RPMI7951 (cell line): ENCODE data around the gene TSHZ2. TPM values are rescaled to one million over a fixed set of nuclear protein-coding genes. Genes with fewer than 3 reads are reported as not detected.
A peak's percentile ranks its signal among the peaks of the same experiment; 100 is the strongest.

ENCODE experiments used
- DNase-seq: peaks from one replicate; pipeline ENCODE4 v3.0.0-alpha.2; 2012; ENCODE audit warnings: low read depth
- total RNA-seq: library from RNA; depleted of rRNA; stranded (reverse); fragments of >200 nt; shearing (Covaris generic); gene quantifications from 2 replicates; pipeline ENCODE4 v1.2.3, GENCODE V29; 2014

TSHZ2 gene
- total RNA-seq, 1 experiment from 2014 or later: 0.12 TPM

DNA sequence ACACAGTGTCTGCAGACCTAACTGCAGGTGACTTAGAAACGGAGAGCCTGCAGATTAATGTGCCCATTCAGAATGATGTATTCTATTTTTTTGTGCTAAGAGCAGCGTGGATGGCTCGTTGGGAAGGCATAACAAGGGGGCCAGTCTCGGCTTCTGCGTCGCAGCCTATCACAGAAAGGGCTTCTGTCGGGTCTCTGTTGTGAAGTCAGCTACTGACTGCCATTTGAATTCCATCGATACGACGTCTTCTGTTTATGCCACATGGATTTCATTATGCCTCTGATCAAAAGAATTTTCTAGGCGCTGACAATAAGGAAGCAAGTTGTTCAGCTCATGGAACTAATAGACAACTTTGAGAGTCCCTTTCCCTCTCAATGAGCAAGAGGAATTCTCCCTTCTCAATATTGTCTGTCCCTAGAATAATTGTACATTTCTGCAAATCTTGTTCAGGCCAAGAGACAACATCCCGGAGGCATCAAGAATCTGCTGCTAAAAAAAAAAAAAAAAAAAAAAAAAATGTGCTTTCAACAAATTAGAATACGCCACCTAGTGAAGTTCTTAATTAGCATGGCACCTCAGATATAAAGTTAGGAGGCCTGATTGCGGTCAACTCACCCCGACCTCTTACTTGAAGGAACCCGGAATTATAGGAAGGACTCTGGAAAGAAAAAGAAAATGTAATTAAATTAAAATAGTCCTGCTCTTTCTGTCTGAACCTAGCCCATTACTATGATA lies 223.9 kb downstream of the TSHZ2 start:
- no peak for DNase-seq

DNA sequence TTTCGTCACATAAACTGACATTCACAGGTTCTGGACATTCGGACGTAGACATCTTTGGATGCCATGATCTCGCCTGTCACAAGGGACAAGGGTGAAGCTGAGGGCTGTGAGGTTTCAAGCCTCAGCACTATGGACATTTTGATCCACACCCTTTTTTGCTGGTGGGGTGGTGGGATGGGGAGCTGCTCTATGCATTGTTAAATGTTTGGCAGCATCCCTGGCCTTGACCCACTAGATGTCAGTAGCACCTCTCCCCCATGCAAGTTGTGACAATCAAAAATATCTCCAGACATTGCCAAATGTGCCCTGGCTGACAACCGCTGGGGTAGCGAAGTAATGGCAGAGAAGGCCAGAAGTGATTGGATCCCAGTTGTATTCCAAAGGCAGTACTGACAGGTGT lies 229.4 kb downstream of the TSHZ2 start:
- DNase-seq: no peak

DNA sequence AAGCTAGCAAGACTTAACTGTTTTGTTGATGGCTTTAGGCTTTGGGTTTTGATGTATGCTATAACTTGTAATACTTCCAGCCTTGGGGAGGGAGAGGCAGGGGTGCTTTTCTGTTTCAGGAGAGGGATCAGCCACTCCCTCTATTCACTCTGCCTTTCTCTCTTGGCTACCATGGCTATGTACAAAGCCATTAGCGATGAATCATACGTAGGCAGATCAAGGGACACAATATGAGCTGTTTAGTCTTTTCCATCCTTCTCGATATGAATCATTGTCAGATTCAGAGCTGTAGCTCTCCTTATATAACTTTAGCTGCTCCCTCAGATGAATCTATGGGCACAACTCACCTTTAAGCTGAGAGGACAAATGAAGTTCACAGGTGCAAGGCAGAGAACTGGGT lies 230.6 kb downstream of the TSHZ2 start:
- peak; percentile 14 for DNase-seq

DNA sequence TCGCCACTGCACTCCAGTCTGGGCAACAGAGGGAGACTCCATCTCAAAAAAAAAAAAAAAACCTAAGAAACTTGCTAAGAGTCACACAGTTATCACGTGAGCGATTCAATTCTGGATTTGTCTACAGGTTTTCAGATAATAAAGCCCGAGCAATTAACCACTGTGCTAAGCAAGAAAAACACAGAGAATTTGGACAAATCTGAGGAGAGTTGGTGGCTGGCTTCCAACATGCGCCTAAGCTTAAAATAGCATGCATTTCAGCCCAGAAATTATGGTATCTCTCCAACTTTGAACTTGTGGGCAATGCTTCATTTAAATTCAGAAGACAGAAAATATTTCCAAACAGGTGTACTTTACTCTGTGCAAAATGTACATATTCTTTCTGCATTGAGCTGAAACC lies 232.9 kb downstream of the TSHZ2 start:
- no peak for DNase-seq

DNA sequence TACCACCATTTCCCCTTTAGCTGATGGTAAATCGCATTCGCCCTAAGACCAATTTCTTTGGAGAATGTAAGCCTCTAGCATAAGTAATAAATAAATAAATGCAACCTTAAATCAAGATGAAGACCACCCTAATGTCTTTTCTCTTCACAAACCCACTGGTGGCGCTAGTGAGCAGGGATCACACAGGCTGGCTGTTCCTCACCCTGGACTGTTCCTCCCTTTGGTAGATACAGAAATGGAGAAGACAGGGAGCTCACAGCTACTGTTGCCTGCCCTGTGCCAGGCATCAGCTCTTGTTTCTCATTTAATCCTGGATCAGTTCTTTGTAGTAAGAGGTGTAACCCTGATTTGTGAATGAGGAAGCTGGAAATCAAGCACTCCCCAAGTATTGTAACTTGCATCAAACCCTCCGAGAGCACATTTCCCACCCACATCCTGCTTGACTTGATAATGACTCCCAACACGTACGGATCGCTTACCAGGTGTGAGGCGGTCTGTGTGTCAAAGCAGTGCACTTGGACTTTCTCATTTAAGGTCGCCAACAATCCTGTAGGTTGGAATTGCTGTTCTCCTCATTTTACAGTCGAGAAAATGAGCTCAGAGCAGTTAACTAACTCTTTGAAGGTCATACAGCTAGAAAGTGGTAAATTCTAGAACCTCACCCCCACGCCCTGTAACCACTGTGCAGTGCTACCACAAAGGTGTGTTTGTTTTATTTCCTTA lies 236.1 kb downstream of the TSHZ2 start:
- DNase-seq: no peak

DNA sequence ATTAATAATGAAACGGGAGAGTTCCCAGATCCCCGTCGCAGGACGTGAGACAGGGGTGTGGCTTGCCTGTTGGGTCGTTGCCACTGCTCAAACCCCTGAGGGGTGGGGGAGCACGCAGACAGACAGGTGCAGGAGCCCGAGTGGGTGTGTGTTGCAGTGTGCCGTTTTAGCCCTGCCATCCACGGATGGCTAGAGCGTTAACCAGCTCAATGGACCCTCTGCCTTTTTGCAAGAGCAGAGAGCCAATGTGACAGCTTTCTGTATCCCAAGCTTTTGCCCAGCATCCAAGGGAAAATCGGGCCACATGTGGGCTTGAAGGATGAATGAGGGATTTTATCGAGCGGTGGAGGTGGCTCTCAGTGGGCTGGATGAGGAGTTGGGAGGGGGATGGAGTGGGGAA lies 237.9 kb downstream of the TSHZ2 start:
- DNase-seq: no peak

DNA sequence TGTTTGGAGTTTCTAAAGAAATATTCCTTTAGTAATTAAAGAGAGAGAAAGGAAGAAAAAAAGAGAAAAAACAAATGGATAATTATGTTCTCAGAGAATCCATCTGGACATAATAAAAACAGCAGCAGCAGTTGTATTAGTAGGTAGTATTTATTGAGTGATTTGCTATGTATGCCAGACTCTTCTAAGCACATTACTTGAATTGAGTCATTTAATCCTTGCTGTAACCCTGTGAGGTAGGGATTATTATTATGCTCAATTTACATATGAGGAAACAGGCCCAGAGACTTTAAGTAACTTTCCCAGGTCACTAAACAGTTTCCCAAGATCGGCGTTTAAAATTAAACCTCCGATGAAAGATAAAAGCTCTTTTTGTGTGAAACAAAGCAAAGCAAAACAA lies 238.8 kb downstream of the TSHZ2 start:
- no peak for DNase-seq

DNA sequence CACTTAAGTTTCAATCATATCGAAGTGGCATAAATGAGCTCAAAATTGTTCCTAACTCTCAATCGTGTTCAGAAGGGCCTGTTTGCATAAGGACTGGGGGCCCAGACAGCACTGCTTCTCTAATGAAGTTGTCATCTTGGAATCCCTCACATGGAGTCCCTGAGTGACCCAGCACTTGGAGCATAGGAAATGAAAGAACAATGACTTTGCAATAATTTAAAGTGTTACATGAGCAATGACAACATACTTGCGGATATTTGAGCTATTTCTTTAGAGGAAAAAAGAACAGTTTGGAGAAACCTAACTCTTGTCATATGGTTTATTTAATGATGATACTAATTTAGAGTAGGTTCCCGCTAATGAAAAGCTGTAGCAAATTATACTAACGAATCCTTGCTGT lies 239.9 kb downstream of the TSHZ2 start:
- DNase-seq: no peak

DNA sequence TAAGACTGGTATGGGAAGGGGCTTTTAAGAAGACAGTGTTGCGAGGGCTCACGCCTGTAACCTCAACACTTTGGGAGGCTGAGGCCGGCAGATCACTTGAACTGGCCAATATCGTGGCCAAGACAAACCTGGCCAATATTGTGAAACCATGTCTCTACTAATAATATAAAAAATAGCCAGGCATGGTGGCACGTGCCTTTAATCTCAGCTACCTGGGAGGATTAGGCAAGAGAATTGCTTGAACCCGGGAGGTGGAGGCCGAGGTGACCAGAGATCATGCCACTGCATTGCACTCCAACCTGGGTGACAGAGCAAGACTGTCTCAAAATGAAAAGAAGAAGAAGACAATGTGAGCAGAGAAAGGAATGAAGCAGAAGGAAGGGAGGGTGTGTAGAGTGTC lies 242.2 kb downstream of the TSHZ2 start:
- no peak for DNase-seq

DNA sequence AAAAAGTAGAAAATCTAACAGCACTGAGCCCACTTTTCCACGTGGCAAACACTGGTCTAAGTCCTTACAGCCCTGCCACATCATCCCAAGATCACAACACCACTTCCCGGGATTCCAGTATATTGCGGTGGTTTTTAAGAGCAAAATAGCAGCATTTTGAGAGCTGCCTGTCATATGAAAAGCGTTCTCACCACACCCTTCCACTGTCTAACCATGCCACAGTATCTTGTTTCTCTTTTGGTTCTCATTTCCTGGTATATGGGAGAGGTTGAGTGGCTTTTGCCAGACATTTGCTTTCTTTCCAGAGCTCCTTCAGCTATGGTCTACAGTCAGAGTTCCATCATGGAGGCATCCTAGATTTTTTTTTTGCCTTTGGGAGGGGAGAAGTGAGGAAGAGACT lies 243.0 kb downstream of the TSHZ2 start:
- no peak for DNase-seq

DNA sequence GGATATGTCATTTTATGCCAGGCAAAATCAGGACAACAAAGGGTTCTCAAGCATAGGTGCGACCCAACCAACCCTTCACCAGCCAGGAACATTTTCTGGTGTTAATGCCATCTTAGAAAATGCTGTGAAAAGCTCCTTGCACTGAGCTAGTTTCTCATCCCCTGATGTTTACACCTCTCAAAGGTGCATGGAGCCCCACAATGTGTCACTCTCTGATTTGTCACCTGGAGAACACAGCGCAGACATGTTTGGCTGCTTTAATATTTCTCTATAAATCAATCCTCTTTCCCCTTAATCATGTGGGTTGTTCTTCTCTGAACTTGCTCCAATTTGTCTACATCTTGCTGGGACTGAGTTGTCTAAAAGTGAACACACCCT lies 244.3 kb downstream of the TSHZ2 start:
- DNase-seq: no peak

DNA sequence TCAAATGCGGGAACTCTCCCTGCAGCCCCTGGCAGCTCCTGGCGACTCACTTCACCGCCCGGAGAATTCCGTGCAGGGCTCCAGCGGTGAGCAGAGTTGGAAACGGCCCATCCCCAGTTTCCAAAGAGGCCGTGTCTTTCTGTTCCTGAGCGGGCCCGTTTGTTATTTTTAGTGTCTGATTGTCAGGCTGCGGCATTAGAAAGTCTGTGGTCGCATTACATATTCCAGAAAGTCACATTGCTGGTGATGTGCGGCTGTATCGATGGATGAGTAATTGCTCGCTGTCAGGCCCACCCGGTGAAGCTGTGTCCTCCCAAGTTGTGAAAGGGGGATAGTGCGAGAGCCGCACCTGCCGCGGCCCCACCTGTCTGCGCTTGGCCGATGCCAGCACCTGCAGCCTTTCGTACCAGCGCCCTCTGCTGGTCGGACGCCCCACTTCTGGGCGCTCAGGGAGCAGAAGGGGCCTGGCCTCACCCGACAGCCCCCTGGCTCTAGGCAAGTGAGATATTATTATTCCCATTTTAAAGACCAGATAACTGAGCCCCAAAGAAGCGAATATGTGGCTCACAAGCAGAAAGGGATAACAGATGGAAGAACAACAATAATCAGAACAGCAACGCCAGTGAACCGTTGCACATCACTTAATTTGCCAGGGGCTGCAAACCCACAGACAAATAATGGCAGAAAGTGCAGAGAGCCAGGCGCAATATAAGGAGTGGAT lies 244.9 kb downstream of the TSHZ2 start:
- peak; percentile 22 for DNase-seq

DNA sequence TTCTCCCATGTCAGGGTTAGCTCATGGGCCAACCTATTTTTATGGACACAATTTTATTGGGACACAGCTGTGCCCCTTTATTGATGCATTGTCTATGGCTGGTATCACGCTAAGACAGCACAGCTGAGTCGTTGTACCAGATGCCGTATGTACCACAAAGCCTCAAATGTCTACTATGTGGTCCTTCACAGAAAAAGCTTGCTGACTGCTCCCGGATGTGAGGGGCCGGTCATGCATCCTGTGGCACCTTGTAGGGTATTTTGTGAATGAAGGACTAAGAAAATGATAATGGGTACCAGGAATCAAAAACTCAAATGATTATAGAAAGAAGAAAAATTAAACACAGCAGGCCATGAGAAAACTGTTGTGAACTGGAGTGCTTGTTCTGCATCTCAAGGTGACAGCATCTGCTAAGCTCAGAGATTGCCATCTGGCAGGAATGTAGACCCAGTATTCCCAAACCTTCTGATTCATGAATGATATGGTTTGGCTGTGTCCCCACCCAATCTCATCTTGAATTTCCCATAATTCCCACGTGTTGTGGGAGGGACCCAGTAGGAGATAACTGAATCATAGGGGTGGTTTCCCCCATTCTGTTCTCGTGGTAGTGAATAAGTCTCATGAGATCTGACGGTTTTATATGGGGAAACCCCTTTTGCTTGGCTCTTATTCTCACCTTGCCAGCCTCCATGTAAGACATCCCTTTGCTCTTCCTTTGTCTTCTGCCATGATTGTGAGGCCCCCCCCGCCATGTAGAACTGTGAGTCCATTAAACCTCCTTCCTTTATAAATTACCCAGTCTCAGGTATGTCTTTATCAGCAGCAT lies 248.5 kb downstream of the TSHZ2 start:
- DNase-seq: no peak

DNA sequence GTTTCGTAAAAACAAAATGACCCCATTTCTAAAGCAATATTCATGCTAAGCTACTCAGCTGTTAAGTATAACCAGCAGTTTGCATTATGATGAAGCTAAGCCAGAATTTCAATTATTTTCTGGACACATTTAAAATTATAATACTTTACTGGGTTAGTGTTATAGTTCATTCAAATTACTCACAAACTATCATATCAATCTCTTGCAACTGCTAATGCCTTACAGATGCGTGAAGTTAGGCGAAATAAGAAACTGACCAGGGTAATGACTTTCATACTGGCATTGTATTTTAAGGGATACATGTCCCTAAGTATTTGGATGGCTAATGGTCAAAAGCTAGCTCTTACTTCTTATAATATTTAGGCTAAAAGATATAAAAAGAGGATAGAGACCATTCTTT lies 249.6 kb downstream of the TSHZ2 start:
- no peak for DNase-seq

DNA sequence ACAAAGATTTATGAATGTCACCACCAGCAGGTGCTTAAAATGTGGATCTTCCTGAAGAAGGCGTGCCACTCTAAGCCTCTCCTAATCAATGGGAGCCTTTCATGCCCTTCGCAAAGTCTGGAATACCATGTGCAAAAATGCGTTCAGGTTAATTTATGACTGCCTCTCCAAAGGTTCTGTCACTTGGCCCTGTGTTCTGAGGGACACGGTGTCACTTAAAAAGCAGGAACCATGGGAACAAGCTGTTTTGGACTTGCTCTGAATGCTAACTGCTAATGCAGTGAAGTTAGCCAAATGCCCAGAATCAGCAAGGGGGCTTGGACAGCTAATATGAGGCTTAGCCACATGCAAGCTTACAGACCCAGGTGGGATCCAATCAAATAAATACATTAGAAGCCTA lies 250.3 kb downstream of the TSHZ2 start:
- DNase-seq: no peak

DNA sequence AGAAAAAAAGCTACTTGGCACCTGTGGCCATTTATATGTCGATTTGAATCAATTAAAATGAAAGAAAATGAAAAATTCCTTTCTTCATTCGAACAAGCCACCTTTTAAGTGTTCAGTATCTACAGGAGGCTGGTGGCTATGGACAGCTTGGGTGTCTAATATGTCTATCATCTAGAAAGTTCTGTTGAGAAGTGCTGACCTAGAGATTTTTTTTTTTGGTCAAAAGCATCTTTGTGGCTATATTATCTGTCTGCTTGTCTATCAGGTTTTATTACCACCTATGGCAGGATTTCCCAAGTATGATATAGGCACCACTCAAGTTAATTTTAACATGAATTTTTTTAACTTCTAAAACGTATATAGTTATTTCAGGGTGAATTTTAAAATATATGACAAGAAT lies 250.8 kb downstream of the TSHZ2 start:
- DNase-seq: no peak

DNA sequence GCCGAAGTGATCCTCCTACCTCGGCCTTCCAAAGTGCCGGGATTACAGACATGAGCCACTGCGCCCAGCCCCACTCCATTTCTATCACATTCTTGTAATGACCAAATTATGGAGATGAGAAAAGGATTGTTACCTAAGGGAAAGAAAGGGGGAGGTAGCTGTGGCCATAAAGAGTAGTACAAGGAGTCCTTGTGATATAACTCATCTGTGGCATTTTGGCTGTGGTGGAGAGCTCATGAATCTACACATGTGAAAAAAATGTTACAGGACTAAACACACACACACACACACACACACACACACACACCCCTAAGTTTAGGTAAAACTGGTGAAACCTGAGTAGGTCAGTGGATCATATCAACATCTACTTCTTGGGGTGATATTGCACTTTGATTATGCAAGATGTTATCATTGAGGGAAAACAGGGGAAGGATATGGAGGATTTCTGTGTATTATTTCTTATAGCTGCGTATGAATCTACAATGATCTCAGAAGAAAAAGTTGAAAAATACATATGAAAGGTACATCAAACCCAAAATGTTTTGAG lies 251.5 kb downstream of the TSHZ2 start:
- no peak for DNase-seq

DNA sequence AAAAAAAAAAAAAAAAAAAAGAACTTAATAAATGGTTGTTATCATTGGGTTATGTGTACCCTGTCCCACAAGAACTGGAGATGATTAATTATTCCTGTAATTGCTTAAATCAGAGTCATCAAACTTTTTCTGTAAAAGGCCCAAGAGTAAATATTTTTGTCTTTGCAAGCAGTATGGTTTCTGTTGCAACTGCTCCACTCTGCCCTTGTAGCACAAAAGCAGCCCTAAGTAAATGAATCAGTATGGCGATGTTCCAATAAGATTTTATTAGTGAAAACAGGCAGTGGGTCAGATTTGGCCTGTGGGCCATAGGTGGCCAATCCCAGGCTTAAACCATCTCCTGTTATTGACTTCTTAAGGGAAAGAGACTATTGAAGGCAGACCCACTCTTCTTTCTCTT lies 252.7 kb downstream of the TSHZ2 start:
- DNase-seq: no peak

DNA sequence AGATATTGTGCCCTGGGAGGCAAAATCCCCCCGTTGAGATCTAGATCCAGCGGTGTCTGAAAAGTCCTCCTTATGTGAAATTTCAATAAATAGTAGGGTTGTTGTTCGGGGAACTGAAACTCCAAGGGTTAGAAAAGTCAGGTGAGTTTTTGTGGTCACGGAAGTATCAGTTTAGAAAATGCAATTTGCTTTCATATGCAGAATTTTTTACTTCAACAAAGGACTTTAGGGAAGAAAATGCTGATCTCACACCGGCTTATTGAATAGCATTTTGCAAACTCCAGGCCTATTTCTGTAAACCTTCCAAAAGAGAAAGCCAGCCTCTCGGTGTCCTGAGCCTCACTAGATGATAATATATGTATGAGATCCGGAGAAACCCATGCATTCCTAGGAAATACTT lies 254.7 kb downstream of the TSHZ2 start:
- DNase-seq: no peak

DNA sequence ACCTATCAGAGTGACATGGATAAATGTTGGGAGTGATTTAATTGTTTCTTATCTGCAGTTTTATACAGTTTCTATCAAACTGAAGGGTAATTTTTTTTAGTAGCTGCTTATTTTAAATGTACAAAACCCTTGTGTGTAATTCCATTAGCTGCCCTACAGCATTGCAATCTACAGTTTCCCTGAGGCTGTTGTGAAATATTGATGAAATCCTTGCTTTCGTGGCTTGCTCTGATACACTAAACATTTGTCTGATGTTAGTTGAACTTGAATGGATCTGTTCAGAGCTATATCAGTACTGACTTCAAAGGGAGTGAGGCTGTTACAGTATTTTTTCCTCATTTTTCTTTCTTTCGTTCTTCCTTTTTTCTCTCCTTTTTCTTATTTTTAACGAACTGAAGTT lies 255.4 kb downstream of the TSHZ2 start:
- DNase-seq: no peak

DNA sequence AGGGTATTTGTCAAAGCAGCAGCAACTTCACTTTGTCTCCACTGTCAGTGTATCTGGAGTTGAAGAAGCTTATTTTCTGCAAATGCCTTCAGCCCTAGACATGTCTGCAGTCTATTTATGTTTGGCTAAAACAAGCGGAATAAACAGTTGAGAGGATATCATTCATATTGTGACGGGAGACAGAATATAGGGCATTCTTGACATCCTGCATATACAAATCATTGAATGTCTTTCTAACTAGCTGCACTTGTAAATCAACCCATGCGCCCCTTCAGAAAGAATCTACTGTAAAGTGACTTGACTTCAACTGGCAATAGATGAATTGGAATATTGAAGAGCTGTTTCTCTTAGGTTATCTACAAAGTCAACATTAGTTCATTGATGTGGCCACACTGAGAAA lies 258.9 kb downstream of the TSHZ2 start:
- no peak for DNase-seq

DNA sequence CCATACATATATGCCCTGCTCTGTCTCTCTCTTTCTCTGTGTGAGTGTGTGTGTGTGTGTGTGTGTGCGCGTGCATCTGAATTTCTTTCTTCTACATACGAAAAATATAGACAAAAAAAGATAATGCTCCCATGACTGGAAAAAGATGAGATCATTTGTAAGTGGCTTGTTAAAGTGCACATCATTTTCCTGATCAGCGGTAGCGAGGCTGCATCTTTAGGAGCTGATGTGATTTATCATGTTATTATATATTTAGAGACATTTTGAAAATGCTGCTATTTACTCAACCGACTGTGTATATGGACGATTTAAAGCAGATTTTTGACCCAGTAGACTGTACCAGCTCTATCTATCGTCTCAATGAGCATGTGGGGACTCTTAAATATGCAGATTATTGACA lies 265.3 kb downstream of the TSHZ2 start:
- DNase-seq: no peak
